HEK293T (cell line): ENCODE measurements around the gene HCN2.
"Not testable (repeated sequence)": the region's sequence is repeated elsewhere in the genome, so short reads cannot be mapped to it uniquely, and the experiment has no call there.

Source experiments
- BHLHE40 ChIP-seq: fragments of 450-650 bp; IDR thresholded peaks from 2 replicates; pipeline ENCODE4 v1.6.1; 2016; ENCODE audit warnings: mild to moderate bottlenecking, moderate library complexity, borderline replicate concordance
- ELF4 ChIP-seq: fragments of 450-650 bp; IDR thresholded peaks from 2 replicates; pipeline ENCODE4 v1.6.1; 2017; ENCODE audit warnings: antibody characterized with exemption
- FOXA1 ChIP-seq: fragments of 450-650 bp; IDR thresholded peaks from 2 replicates; pipeline ENCODE4 v1.6.1; 2016; ENCODE audit warnings: mild to moderate bottlenecking
- FOXM1 ChIP-seq: fragments of 450-650 bp; IDR thresholded peaks from 2 replicates; pipeline ENCODE4 v1.6.1; 2017; ENCODE audit warnings: mild to moderate bottlenecking, borderline replicate concordance
- HDGF ChIP-seq: fragments of 450-650 bp; IDR thresholded peaks from 2 replicates; pipeline ENCODE4 v1.6.1; 2017; ENCODE audit warnings: antibody characterized with exemption, borderline replicate concordance
- L3MBTL2 ChIP-seq: fragments of 450-650 bp; conservative IDR thresholded peaks from 2 replicates; pipeline ENCODE4 v1.6.1; 2016; ENCODE audit warnings: mild to moderate bottlenecking
- LEF1 ChIP-seq: fragments of 450-650 bp; IDR thresholded peaks from 2 replicates; pipeline ENCODE4 v1.6.1; 2017; ENCODE audit warnings: mild to moderate bottlenecking, borderline replicate concordance
- PKNOX1 ChIP-seq: fragments of 450-650 bp; IDR thresholded peaks from 2 replicates; pipeline ENCODE4 v1.6.1; 2016
- SP1 ChIP-seq: fragments of 450-650 bp; IDR thresholded peaks from 2 replicates; pipeline ENCODE4 v1.6.1; 2017
- SUZ12 ChIP-seq: fragments of 450-650 bp; IDR thresholded peaks from 2 replicates; pipeline ENCODE4 v1.6.1; 2016; ENCODE audit warnings: mild to moderate bottlenecking
- TARDBP ChIP-seq: fragments of 450-650 bp; IDR thresholded peaks from 2 replicates; pipeline ENCODE4 v1.6.1; 2016
- ZNF384 ChIP-seq: fragments of 450-650 bp; IDR thresholded peaks from 2 replicates; pipeline ENCODE4 v1.6.1; 2016

- TF ChIP-seq HDGF, BHLHE40, SUZ12, FOXM1, ELF4, SP1, LEF1, FOXA1, L3MBTL2, TARDBP, PKNOX1, ZNF384: not testable (repeated sequence)
These were observed 31.5 kb downstream of the HCN2 start for GRCh38 chr19:621191-621590.
